HG02885 (cell line): ENCODE results near the gene SPATS1.
"Not testable (repeated sequence)": the region's sequence is repeated elsewhere in the genome, so short reads cannot be mapped to it uniquely, and the experiment has no call there.

Source experiments
- ATAC-seq: cut with Tn5 transposase; IDR thresholded peaks from one replicate; pipeline ENCODE4 v1.9.1; 2021; ENCODE audit warnings: mild to moderate bottlenecking; ENCODE audit not compliant: unreplicated experiment, poor library complexity

SPATS1 gene

DNA sequence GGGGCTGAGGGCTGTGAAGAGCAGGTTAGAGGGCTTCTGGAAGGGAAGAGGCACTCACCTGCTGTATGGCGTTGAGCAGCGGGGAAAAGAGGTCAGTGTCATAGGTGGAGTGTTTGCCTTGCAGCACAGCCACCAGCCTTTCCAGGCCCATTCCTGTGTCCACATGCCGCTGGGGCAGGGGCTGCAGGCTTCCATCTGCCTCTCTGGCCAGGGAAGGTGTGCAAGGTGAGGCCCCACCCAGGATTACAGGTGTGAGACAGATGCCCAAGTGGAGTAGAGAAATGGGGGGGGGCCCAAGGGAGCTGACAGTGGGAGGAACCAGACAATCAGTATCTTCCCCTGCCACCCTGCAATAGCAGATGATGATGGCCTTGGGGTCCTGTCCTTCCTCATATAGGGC lies 32.2 kb upstream of the SPATS1 start:
- no peak for ATAC-seq

DNA sequence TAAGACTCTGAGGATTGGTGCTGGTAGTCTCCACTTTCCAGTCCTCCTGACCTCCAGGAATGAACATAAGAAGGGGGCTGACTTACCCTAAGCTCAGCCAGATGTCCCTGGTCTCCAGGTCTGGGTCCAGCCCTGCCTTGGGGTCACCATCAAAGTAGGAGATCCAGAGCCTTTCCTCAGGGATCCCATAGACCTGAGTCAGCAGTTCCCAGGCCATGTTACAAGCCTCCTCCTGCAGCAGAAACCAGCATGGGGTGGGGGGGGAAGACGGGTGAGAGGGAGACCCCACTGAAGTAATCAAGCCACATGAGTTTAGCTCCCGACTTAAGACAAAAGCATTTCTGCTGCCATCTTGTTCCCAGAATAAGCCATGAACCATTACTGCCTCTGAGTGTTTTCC lies 31.1 kb upstream of the SPATS1 start:
- no peak for ATAC-seq

DNA sequence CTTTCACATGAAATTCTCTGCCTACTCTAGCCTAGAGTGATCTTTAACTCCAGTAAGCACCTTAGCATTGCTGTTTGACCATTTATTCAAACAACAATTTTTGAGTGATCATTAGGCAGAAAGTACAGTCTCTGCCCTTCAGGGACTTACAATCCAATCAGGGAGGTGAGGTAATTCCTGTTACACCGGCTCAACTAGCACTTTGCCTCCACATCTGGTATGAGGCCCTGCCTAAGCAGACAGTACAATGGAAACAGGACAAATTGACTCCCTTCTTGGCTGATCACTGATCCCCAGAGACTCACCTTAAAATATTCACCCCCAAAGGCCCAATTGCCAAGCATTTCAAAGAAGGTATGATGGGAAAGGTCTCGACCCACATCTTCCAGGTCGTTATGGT lies 30.7 kb upstream of the SPATS1 start:
- no peak for ATAC-seq

DNA sequence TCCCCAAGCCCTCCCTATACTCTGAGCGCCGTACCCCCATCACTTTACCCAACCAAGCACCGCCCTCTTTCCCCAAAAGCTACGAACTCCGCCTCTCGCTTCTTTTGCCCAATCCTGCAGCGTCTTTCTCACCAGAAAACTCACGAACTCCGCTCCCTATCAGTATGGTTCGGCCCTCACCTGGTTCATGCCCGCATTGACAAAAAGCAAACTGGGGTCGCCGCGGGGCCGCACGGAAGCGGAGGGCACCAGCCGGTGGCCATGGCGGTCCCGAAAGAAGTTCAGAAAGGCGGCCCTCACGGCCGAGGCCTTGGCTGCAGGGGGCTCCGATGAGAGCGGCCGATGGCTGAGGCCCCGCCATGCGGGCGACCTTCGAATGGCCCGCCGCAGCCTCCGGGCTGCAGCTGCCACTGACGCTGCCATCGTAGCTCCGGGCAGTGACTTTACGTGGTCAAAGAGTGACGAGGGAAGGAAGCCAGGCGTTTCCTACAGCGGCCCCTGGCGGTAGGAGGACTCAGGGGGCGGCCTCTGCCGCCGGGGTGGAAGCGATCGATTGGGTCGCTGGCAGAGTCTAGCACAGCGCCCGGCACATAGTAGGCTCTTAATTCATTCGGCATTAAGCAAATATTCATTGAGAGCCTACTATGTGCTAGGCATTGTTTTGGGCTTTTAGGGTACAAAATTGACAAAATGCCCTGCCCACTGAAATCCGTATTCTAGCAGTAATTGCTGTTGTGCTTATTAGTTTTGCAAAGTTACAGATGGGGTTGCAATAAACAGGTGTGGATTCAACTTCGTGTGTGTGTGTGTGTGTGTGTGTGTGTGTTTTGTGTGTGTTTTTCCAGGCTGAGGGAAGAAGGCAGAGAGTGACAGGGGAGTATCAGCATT lies 29.3 kb upstream of the SPATS1 start, which contains the start of gene AARS2:
AARS2 (minus strand) TSS at position 447 of the 888 bp plus-strand sequence; CDS start at position 423, 24 bp downstream.
- peak; percentile 97 for ATAC-seq

DNA sequence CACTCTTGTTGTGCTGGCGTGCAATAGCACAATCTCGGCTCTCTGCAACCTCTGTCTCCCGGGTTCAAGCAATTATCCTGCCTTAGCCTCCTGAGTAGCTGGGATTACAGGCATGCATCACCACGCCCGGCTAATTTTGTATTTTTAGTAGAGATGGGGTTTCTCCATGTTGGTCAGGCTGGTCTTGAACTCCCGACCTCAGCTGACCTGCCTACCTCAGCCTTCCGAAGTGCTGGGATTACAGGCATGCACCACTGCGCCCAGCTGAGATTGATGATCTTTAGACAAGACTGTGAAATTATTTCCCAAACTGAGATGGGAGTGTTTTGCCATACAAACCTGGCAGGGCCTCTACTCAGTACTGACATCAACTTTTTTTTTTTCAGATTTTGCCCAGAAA lies 27.8 kb upstream of the SPATS1 start:
- not testable (repeated sequence) for ATAC-seq

DNA sequence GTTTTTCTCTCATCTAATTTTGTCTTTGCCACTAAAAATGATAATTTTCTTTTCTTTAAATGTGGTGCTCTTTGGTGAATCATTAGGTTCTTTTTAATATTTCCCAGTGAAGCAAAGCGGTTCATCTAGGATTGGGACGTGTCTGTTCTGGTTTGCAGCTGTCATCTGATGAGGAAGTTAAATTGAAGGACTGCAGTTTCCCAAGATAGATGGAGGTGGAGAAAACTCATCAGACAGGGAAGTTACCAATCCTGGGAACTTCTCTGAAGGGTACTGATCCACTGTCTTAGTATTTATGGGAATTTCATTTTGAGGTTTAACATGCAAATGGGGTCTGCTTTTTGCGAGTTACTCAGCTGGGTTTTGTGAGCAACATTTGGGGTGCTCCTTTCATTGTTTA lies 26.9 kb upstream of the SPATS1 start:
- no peak for ATAC-seq

DNA sequence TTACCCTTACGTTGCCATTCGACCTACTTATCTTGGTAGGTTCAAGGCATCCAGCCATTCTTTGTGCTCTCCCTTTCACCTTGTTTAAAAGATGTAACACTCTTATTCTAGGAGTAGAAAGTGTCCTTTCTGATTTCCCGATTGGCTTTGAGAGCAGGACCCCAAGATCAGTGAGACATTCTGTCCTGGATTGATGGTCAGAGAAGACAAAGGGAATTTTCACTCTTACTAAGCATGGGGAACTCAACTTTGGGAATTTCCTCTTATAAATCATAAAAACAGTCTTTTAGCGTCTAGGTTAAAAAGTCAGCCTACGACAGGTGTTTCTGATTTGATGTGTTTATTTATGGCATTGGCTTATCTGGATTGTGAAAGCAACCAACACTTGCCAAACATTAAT lies 26.5 kb upstream of the SPATS1 start:
- no peak for ATAC-seq

DNA sequence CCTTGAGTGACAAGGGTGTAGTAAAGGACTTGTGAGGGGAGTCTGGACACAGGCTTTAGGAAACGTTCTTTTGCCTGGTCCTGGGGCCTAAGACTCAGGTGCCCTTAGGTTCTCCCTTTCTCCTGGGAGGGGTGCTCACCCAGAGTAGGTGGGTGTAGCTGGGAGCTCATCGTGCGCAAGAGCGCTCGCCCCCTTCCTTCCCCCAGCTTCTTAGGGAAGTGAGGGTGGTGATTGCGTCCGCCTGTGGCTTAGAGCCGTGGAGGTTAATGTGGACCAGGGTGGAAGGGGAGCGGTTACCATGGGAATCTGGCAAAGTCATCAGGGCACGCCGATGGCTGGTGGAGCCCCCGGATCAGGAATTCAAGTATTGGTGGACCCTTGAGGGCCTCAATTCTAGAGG lies 26.0 kb upstream of the SPATS1 start:
- no peak for ATAC-seq

DNA sequence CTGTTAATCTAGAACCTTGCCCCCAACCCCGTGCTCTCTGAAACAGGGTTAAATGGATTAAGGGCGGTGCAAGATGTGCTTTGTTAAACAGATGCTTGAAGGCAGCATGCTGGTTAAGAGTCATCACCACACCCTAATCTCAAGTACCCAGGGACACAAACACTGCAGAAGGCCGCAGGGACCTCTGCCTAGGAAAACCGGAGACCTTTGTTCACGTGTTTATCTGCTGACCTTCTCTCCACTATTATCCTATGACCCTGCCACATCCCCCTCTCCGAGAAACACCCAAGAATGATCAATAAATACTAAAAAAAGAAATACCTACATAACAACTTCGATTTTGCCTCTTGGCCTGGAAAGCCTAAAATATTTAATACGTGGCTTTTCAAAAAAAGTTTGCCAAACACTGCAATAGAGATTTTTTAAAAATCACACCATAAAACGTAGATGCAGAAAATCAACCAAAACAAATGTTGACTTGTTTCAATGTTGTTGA lies 25.3 kb upstream of the SPATS1 start:
- ATAC-seq = not testable (repeated sequence)

DNA sequence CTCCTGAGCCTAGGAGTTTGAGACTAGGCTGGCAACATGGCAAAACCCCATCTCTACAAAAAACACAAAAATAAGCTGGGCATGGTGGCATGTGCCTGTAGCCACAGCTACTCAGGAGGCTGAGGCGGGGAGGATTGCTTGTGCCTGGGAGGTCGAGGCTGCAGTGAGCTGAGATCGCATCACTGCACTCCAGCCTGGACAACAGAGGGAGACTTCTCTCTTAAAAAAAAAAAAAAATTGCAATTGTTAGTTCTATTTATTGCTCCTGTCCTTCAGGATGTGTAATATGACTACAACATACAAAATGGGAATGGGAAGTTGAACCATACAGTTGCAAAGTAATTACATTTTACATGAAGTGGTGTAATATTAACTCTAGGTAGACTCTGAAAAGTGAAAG lies 21.2 kb upstream of the SPATS1 start:
- no peak for ATAC-seq

DNA sequence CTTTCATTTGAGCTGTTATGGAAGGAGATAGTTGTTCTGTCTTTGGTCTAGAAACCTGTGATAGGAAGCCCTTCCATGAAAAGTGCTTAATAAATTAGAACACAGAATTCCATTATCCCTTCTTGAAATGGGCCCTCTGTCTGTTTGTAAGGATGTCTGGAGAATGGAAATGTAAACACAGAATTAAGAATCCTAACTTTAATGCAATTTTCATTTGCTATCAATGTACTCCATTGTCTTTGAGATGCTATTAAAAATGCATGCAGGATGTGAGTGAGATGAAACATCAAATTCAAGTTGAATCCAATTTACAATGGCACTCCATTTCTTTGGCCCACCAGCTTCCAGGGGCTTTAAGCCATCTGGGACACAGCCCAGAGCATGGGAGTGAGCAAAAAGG lies 15.4 kb upstream of the SPATS1 start:
- no peak for ATAC-seq

DNA sequence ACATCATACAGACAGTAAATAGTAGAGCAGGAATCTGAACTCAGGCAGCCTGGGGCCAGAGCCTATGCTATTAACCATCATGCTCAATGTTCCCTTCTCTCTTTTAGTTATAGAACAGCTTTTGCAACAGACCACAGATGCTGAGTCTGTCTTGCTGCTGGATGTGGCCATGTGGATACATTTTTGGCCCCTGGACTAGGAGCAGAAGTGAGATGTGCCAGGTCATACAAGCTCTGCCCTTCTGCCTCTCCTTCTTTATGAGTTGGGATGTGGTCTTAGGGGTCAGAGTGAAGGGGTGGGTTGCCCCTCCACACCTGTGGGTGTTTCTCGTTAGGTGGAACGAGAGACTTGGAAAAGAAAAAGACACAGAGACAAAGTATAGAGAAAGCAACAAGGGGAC lies 14.7 kb upstream of the SPATS1 start:
- ATAC-seq = no peak

DNA sequence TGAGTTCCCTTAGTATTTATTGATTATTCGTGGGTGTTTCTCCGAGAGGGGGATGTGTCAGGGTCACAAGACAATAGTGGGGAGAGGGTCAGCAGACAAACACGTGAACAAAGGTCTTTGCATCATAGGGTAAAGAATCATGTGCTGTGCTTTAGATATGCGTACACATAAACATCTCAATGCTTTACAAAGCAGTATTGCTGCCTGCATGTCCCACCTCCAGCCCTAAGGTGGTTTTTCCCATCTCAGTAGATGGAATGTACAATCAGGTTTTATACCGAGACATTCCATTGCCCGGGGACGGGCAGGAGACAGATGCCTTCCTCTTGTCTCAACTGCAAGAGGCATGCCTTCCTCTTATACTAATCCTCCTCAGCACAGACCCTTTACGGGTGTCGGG lies 14.2 kb upstream of the SPATS1 start:
- not testable (repeated sequence) for ATAC-seq

DNA sequence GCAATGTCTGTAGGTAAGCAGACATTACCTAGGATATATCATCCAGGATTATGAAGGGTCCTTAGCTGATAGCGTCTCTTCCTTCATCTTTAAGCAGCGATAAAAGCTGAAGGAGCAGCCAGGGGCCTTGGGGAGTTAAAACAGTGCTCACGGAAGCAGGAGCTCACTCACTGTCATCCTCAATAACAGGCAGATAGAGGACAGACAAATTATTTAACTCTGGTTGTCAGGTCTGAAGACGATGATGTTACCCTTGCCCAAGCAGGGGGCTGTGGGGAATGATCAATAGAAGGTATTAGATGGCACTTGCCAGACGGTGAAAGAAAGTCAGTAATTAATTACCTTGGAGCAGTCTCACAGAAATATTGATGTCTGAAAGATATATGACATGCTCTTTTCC lies 12.6 kb upstream of the SPATS1 start:
- ATAC-seq = no peak

DNA sequence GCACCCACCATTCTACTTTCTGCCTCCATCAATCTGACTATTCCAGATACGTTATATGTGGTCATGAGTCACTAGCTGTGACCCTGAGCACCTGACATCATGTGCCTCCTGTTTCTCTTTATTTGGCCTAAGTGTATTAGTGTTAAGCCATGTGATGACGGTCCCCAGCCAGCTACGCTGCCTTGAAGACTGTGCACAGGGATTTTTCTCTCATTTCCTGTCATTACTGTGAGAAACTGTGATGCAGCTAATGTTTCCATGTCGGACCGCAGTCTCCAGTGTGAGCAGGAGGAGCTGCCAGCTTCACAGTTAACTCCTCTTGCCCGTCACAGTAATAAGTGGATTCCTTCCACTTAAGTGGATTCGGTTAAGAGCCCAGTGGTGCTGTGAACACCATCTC lies 9.9 kb upstream of the SPATS1 start:
- ATAC-seq = no peak

DNA sequence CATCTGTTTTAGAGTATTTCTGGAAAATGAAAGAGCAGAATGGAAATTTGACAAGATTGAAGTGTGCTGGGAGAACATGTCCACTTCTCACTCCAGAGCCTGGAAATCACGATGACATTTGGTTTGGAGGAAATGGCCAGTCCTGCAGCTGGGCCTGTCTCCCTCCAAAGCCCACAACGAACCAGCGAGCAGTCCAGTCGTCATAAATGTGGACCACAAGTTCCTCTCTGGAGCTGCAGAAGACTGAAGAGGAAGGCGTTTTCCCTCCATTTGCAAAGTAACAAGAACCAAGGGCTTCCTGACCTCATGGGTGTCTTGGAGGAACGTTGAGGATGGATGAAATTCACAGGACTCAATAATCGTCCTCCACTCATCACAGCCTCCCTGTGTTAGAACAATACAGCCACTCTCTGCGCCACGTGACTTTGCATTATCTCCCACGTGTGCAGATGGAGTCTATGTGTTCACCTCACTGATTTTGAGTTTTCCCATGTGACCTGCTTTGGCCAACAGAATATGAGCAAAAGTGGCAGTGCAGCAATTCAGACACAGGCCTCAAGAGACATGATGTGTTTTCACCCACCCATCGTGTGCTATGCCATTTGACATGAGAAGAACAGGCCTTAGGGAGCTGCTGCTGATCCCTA lies 9.1 kb upstream of the SPATS1 start:
- no peak for ATAC-seq

DNA sequence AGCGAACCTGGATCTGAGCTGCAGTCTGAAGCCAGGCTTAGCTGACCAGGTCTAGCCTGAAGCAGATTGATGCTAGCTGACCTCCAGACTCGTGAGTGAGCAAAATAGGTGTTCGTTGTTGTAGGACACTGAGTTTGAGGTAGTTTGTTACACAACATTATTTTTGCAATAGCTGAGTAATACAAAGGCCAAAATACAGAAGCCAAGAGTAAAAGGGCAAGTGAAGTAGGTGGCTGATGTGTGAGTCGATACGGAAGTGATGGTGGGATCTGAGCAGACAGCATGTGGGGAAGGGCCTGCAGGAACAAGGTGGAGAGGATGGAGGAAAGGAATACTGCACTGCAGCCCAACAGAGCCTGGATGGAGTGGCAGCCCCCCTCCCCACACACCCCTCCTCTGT lies 8.5 kb upstream of the SPATS1 start:
- no peak for ATAC-seq

DNA sequence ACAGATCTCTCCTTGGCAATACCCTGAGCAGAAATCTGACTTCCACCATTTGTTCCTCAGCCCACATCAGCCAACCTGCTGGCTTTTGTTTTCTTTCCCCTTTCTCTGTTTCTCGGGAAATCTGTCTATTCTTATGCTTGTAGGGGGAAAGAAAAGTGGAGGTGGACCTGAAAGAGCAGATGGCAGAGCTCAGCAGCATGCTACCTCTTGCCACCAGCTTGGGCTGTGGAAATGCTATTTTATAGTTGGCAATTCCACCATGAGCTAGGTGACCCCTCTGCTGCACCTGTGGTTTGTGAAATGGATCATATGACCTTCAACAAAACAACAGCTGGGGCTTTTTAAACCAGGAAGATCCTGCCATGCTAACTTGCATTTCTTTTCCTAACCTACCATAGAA lies 6.8 kb upstream of the SPATS1 start:
- no peak for ATAC-seq

DNA sequence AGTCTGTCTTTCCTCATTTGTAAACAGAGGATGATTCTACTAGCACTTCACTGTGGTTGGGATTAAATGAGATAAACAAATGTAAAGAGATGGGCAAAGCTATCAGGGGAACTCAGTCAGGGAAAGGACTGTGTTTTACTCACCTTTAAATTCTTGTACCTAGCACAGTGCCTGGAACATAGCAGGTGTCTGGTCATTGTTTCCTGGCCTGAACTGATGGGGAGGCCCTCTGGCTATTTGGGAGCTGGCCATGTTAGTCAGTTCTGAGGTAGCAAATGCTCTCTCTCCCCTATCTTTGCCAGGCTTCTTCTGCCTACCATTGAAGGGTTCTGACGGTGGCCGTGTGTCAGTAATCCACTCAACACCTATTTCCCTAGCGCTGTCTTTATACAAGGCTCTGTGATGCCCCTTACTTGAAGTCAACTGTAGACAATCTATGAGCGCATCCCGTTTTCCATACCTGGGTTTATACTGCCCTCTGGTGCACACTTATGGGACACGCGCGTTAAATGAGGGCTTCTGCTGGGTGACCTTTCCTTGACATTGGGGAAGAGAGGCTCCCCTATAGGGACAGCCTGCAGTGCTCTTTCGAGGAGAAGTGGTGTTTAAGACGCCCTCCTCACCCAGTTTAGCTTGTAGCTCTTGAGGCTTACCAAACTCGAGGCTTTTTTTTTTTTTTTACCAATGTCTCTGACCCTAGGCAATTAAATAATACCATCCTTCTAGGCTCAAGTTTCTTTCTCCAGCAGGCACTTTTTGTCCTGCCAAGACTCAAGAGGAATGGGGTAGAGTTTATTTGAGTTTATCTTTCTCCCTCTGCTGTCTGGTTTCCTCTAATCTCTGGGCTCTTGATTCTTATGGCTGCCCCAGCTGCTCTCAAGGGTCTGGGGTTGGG lies 4.0 kb upstream of the SPATS1 start:
- peak; percentile 83 for ATAC-seq

DNA sequence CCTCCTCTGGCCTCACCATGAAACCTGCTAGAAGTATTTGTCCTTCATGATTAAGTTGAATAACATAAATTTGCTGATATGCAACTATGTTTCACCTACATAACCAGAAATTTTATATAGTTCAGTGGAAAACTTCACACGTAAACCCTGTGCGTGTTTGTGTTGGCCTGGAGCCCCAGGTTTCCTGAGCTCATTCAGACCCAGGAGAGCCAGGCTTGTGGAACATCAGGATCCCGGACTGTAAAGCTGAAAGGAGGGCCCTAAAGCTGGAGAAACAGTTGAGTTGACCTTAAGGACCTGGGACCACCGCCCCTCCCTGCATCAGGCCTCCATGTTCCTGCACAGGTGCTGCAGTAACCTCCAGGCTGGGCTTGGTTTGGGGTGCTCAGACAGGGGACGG lies 3.1 kb upstream of the SPATS1 start:
- ATAC-seq = no peak
